ENCODE measurements around the gene WDR5. TPM values are rescaled to one million over a fixed set of nuclear protein-coding genes. Genes with fewer than 3 reads are reported as not detected.

Gene WDR5
- total RNA-seq, 1 donor from 2014 or later, result 29.3 TPM

GRCh38 chr9:134153450-134153849 is 17.6 kb downstream of the WDR5 start:
- Mint-ChIP-seq H3K4me1 (ENCODE audit: unreplicated experiment) (peaks cover 8% of the 10 kb centered on the region), H3K36me3 (ENCODE audit: unreplicated experiment) (peaks cover 37% of the 10 kb centered on the region), H3K9me3 (ENCODE audit: unreplicated experiment) (no peaks in the 10 kb centered on the region), H3K4me3 (ENCODE audit: unreplicated experiment) (no peak overlapping the region), H3K27ac (ENCODE audit: unreplicated experiment) (no peak overlapping the region), H3K27me3 (ENCODE audit: unreplicated experiment) (no peaks in the 10 kb centered on the region)
- TF ChIP-seq CTCF (IDR thresholded peaks at IDR 0.05), result no peak
- DNase-seq (ENCODE audit: extremely low spot score, unreplicated experiment), result no peak

GRCh38 chr9:134154262-134154701 is 18.4 kb downstream of the WDR5 start:
- peaks cover 8% of the 10 kb centered on the region for H3K4me1 Mint-ChIP-seq (ENCODE audit: unreplicated experiment)
- peaks cover 31% of the 10 kb centered on the region for H3K36me3 Mint-ChIP-seq (ENCODE audit: unreplicated experiment)
- H3K27ac Mint-ChIP-seq (ENCODE audit: unreplicated experiment), result no peak overlapping the region
- no peaks in the 10 kb centered on the region for H3K9me3 Mint-ChIP-seq (ENCODE audit: unreplicated experiment)
- H3K4me3 Mint-ChIP-seq (ENCODE audit: unreplicated experiment), result no peak overlapping the region
- no peak for TF ChIP-seq CTCF (IDR thresholded peaks at IDR 0.05)
- no peak for DNase-seq (ENCODE audit: extremely low spot score, unreplicated experiment)
- H3K27me3 Mint-ChIP-seq (ENCODE audit: unreplicated experiment), result no peaks in the 10 kb centered on the region

DNA sequence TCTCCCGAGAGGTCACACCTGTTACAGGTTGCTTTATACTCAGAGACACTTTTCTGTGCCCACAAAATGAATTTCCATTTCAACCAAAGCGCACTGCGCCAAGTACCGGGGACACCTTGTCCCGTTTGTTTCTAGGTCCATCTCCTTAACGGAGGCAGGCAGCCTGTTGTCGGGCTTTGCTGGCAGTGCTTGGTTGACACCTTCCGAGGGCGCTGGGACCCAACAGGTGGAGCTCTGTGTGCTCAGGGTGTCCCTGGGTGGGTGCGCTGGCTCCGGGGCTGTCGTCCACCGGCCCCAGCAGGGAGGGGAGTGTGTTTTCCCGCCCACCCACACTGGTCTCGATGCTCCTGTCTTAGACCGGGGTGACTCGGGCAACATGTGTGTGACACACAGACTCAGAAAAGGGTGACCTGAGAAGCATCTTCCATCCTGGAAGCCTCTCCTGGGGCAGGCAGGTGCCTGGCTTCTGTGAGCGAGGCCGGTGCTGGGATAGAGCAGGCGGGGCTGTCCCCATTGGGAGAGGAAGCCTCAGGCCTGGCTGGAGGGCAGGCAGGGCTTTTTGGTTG is 20.0 kb downstream of the WDR5 start:
- no peak for DNase-seq (ENCODE audit: extremely low spot score, unreplicated experiment)
- Mint-ChIP-seq H3K27me3 (ENCODE audit: unreplicated experiment) (no peaks in the 10 kb centered on the region), H3K27ac (ENCODE audit: unreplicated experiment) (no peak overlapping the region), H3K4me3 (ENCODE audit: unreplicated experiment) (no peak overlapping the region), H3K9me3 (ENCODE audit: unreplicated experiment) (no peaks in the 10 kb centered on the region), H3K4me1 (ENCODE audit: unreplicated experiment) (peaks cover 2% of the 10 kb centered on the region), H3K36me3 (ENCODE audit: unreplicated experiment) (peaks cover 27% of the 10 kb centered on the region)
- no peak for TF ChIP-seq CTCF (IDR thresholded peaks at IDR 0.05)

- H3K36me3 Mint-ChIP-seq (ENCODE audit: unreplicated experiment), result peaks cover 22% of the 10 kb centered on the region
- H3K4me3 Mint-ChIP-seq (ENCODE audit: unreplicated experiment), result no peak overlapping the region
- no peak for DNase-seq (ENCODE audit: extremely low spot score, unreplicated experiment)
- no peaks in the 10 kb centered on the region for H3K27me3 Mint-ChIP-seq (ENCODE audit: unreplicated experiment)
- H3K27ac Mint-ChIP-seq (ENCODE audit: unreplicated experiment), result no peak overlapping the region
- TF ChIP-seq CTCF (IDR thresholded peaks at IDR 0.05), result no peak
- no peaks in the 10 kb centered on the region for H3K4me1 Mint-ChIP-seq (ENCODE audit: unreplicated experiment)
- no peaks in the 10 kb centered on the region for H3K9me3 Mint-ChIP-seq (ENCODE audit: unreplicated experiment)
Observed at GRCh38 chr9:134156564-134157377, 20.9 kb downstream of the WDR5 start.

- H3K27ac Mint-ChIP-seq (ENCODE audit: unreplicated experiment), result no peak overlapping the region
- H3K4me1 Mint-ChIP-seq (ENCODE audit: unreplicated experiment), result no peaks in the 10 kb centered on the region
Observed at GRCh38 chr9:134157378-134157885, 21.6 kb downstream of the WDR5 start.

More at GRCh38 chr9:134157378-134157885, 21.6 kb downstream of the WDR5 start:
- H3K27me3 Mint-ChIP-seq (ENCODE audit: unreplicated experiment), result no peaks in the 10 kb centered on the region
- no peak for TF ChIP-seq CTCF (IDR thresholded peaks at IDR 0.05)
- DNase-seq (ENCODE audit: extremely low spot score, unreplicated experiment), result no peak
- peaks cover 22% of the 10 kb centered on the region for H3K36me3 Mint-ChIP-seq (ENCODE audit: unreplicated experiment)
- no peak overlapping the region for H3K4me3 Mint-ChIP-seq (ENCODE audit: unreplicated experiment)
- H3K9me3 Mint-ChIP-seq (ENCODE audit: unreplicated experiment), result no peaks in the 10 kb centered on the region

Data from osteocyte (in vitro differentiated cells).